HG02973 (cell line): ENCODE results near the gene LGALS8.
A peak's percentile ranks its signal among the peaks of the same experiment; 100 is the strongest.

Source experiments
- ATAC-seq: cut with Tn5 transposase; IDR thresholded peaks from one replicate; pipeline ENCODE4 v1.9.1; 2021; ENCODE audit warnings: moderate library complexity; ENCODE audit not compliant: unreplicated experiment

Gene LGALS8

GRCh38 chr1:236508593-236509027 is 15.2 kb upstream of the LGALS8 start:
- no peak for ATAC-seq

DNA sequence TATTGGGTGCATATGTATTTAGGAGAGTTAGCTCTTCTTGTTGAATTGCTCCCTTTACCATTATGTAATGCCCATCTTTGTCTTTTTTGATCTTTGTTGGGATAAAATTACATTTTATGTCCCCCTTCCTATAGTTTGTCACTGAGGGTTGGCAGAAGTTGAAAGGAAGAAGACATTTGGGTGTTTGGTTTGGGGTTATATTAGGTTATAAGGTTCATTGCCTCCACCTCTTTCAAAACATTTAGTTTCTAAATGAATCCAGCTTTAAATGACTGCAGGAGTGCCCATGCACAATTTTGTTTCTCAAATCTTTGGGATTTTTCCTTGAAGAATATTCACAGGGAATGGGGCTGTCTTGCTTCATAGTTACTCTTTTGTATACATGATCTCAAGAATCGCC is 14.6 kb upstream of the LGALS8 start:
- ATAC-seq: no peak

- no peak for ATAC-seq
Observed at GRCh38 chr1:236509647-236510401, 14.0 kb upstream of the LGALS8 start.

DNA sequence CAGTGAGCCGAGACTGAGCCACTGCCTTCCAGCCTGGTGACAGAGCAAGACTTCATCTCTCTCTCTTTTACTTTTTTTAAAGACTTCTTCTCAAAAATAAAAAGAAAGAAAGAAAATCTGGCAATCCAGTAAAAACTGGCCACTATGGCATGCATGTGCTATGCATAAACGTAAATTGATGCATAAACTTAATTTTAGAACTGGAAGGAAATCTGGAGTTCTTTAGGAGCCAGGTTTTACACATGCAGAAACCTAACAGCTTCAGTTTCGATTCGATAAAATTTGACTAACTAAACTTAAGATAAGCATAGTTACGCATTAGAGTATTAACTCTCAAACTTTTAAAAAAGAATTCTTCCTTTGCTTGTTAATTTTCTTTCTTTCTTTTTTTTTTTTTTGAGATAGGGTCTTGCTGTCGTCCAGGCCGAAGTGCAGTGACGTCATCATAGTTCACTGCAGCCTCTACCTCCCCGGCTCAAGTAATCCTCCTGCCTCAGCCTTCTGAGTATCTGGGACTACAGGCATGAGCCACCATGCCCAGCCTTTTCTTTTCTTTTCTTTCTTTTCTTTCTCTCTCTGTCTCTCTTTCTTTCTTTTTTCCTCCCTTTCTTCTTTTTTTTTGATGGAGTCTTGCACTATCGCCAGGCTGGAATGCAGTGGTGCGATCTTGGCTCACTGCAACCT is 11.9 kb upstream of the LGALS8 start:
- no peak for ATAC-seq

DNA sequence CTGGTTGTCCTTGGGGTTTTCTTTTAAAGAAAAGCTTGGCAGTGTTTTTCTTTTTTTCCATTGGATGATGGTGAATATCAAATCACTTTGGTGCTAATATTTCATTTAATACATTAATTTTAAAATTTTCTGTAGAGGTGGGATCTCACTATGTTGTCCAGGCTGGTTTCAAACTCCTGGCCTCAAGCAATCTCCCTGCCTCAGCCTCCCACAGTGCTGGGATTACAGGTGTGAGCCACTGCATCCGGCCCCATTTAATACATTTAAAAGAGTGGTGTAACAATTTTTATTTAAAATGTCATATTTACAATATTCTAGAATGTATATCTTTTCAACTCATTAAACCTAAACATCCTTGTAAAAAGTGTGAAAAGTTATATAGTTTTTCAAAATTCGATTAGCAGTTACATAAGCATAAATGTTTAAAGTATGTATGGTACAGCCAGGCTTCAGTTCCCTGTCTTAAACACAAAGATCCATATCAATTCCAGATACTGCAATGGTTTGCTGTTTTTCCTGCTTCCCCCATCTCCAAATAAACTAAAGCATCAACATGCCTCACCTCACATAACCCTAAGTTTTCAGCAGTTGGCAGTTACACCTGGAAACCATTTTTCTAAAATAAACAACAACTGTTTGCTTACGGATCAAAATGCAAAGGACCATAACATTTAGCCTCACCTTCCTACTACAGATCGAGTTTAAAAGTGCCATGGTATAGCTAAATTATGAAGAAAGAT is 8.9 kb upstream of the LGALS8 start:
- ATAC-seq: no peak

DNA sequence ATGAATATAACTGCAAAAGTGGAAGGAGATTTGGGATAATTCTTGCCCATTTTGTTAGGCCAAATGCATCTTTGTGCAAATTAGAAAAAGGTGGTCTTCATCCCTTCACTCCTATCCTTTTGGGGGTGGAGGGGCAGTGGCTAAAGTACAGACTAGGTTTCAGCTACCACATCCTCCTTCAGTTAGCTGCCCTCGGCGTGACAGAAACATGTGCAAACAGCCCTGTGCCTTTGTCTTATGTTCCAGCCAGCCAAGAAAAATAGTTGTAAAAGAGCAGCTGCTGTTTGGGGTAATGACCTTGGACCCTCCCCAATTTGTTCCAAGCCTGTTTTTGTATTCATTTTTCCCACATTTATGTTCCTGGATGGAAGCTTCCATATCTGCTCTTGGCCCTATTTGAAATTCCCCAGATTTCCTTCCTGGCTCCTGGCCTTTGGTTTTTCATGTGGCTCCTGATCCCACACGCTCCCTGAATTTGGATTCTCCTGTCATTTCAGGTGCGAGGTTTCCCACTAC is 8.3 kb upstream of the LGALS8 start:
- no peak for ATAC-seq

DNA sequence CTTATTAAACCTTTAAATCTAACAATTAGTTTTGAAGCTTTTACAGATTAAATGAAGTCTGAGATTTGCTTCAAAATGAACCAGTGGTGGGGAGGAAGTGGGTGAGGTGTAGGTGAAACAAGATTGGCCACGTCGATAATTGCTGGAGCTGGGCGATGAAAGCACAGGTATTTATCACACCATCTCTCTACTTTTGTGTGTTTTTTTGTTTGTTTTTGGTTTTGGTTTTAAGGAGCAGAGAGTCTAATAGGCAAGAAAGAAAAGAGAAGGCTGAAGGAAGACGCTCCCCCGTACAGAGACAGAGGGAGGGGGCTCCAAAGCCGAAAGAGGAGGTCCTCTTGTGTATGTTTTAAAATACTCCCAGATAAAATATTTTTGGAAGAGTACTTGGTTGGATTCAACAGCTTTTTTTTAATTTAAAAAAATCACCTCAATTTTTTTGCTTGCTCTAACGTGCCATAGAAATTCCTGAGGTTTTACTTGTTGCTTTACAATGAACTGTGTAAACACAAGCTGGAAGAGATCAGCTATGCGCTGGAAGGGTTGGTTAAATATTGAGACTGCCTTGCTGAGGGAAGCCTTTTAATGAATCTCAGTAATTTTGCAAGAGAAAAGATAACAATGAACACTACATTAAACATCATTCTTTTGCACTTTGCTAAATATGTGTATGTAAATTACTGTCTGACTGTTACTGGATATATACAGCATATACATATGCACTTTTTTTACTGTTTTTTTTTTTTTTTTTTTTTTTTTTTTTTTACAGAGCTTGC is 6.7 kb upstream of the LGALS8 start:
- no peak for ATAC-seq

DNA sequence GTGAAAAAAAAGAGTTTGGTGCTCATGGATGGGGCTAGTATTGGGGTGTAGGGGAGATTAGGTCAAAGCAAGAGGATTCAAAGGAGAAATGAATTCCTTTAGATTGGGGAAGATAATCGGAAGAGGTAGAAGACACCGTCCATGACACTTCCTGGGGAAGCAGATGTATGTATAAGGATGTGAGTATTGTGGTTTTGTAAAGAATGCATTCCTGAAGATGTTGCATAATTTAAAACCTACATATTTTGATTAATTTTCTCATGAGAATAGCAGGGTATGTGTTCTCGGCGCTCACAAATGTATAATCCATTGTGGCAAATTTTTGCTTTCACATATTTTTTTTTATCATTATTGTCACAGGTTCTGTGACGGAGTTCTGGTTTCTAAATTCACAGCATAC is 5.5 kb upstream of the LGALS8 start:
- no peak for ATAC-seq

- ATAC-seq: no peak
Observed at GRCh38 chr1:236520445-236521005, 3.3 kb upstream of the LGALS8 start.

DNA sequence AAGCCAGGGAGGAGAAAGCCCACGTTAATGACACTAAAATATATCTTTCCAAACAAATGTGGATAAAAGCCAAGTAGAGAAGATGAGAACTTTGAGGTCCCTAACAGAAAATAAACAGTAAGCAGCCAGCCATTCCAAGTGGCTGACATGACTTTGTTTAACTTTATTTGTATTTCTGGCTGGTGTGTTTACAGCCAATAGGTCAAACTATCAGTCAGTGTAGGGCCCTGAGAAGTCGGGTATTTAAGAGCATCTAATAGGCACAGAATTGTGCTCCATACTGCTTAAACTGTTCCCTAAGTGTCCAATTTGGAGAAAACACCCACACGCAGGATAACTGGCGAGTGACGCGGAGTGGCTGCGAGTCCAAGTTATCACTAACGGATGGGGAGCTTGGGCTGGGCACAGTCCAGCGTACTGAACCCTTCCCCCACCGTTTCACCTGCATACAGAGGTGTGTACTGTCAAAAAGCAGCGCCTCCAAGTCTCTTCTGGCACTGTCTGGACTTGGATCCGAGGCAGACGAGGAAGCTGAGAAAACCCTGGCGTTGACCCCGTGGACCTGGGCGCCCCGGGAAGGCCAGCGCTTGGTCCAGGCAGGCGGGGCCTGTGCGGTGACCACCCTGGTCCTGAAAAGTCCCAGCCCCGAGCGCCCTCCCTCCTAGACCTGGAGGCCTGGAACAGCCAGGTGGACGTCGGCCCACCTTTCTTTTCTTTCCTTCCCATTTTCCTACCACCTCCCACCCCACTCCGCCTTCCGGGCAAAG is 662 bp upstream of the LGALS8 start:
- ATAC-seq: no peak

GRCh38 chr1:236524142-236524894 is 536 bp downstream of the LGALS8 start:
- peak; percentile 93 for ATAC-seq

DNA sequence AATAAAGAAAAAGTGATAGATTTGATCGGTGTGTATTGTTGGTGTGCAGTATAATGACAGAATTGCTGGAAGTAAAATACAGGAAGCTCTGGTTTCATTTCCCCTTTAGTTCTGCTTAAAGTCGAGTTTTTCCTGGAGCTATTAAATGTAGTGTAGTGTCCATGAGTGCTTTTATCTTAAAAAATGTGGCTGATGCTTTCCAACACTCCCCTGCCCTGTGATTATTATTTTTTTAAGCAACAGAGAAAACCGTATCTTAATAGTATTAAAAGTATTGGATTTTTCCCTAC is 1.1 kb downstream of the LGALS8 start:
- peak; percentile 4 for ATAC-seq

GRCh38 chr1:236526079-236526478 is 2.3 kb downstream of the LGALS8 start:
- ATAC-seq: no peak

DNA sequence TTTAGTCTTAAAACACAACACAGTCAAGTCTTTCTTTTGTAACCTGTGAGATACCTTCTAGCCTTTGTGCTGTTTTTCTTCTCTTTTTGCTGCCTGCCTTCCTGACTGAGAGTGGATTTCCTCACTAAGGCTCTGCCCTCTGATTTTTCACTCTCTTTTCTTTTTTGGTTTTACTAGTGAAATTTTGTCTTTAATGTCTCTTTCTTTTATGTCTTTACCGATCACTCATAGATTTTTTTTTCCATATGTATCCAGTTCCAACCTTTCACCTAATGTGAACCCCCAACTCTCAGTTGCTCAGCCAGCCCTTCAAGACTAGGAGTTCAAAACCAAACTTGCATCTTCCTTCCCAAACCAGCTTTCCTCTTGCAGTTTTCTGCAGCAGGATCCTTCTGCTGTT is 6.5 kb downstream of the LGALS8 start:
- ATAC-seq: no peak

DNA sequence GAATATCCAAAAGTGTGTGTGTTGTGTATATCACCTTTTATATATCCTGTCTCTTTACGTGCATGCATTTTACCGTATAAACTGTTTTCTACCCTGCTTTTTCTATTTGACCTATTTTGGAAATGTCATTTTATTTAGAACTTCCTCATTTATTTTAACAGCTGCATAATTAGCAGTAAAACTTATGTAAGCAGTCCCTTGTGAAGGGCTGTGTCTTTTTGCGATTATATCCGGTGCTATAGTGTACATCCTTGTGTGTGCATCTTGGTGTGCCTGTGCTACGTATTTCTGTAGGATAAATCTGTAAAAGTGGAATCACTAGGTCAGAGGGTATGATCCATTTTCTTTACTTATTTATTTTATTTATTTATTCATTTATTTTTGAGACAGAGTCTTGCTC is 7.2 kb downstream of the LGALS8 start:
- ATAC-seq: no peak

GRCh38 chr1:236532850-236533249 is 9.1 kb downstream of the LGALS8 start:
- no peak for ATAC-seq

DNA sequence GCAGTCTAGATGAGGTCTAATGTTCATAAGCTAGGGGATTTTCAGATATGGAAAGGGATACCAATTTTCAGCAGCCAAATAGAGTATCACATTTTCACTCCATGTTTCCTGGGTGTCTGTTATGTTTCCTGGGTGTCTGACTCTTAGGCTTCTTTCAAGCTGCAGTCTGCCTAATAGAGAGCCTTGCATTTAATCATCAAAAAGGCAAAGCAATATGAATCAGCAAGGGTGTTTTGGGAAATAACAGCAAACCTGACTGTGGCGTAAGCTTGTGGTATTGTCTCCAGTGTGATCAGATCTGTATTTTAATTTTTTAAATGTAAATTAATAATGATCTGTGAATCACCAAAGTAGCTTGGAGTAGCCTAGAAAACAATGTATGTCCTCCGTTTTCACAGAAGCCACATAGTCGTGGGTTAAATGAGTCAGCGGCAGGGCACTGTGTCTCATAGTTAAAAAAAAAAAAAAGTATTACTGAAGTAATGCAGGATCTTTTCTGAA is 10.4 kb downstream of the LGALS8 start:
- no peak for ATAC-seq

DNA sequence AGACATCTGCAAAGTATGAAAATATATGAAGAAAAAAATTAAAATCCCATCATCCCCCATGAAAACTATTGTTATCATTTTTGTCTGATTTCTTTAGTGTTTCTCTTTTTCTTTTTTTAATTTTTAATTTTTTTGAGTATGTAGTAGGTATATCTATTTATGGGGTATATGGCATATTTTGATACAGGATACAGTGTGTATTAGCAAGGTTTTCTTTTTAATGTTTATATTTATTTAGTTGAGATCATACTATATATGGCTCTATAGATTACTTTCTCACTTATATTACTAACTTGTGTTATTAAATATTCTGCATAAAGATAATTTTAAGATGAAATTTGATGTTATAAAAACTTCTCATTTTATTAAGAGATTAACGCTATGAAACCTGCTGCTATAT is 11.4 kb downstream of the LGALS8 start:
- ATAC-seq: no peak

GRCh38 chr1:236535662-236536161 is 11.9 kb downstream of the LGALS8 start:
- ATAC-seq: no peak
